NCI-H2081 (cell line): Measurements from ENCODE around the gene RHOV.
A peak's percentile ranks its signal among the peaks of the same experiment; 100 is the strongest.
"Not testable (repeated sequence)": the region's sequence is repeated elsewhere in the genome, so short reads cannot be mapped to it uniquely, and the experiment has no call there.

Source experiments
- DNase-seq, 2 experiments: peaks; one replicate each; lab custom pipeline; 2025; lab: John Stamatoyannopoulos, UW

Gene RHOV

GRCh38 chr15:40872791-40873693, 992 bp downstream of the RHOV start:
- no peak for DNase-seq

- no peak for DNase-seq
Measured at GRCh38 chr15:40871749-40872617, 2.1 kb downstream of the RHOV start.

GRCh38 chr15:40870716-40871115, 3.3 kb downstream of the RHOV start:
- DNase-seq, result no peak

GRCh38 chr15:40869686-40870085, 4.3 kb downstream of the RHOV start:
- no peak for DNase-seq

- DNase-seq, result no peak
Measured at GRCh38 chr15:40867199-40867598, 6.8 kb downstream of the RHOV start.

GRCh38 chr15:40863660-40864270, 10.3 kb downstream of the RHOV start:
- DNase-seq, result no peak

GRCh38 chr15:40861147-40861546, 12.9 kb downstream of the RHOV start:
- not testable (repeated sequence) for DNase-seq

GRCh38 chr15:40859206-40859851, 14.7 kb downstream of the RHOV start:
- peak; percentile 72 to 75 for DNase-seq

GRCh38 chr15:40858706-40859105, 15.3 kb downstream of the RHOV start:
- no peak for DNase-seq

GRCh38 chr15:40857601-40858341, 16.3 kb downstream of the RHOV start:
- peak; percentile 69 to 72 for DNase-seq

GRCh38 chr15:40856746-40857145, 17.3 kb downstream of the RHOV start:
- DNase-seq, result no peak

- no peak for DNase-seq
Measured at GRCh38 chr15:40855706-40856234, 18.3 kb downstream of the RHOV start.

GRCh38 chr15:40854161-40854560, 19.9 kb downstream of the RHOV start:
- no peak for DNase-seq

- no peak for DNase-seq
Measured at GRCh38 chr15:40853241-40853890, 20.7 kb downstream of the RHOV start.

- DNase-seq, result no peak
Measured at GRCh38 chr15:40852529-40852928, 21.5 kb downstream of the RHOV start.

- DNase-seq, result no peak
Measured at GRCh38 chr15:40850576-40851112, 23.4 kb downstream of the RHOV start.

GRCh38 chr15:40847223-40847961, 26.6 kb downstream of the RHOV start:
- DNase-seq, result peak; percentile 51 to 64

- DNase-seq, result no peak
Measured at GRCh38 chr15:40846841-40847222, 27.2 kb downstream of the RHOV start.

GRCh38 chr15:40845511-40846284, 28.3 kb downstream of the RHOV start:
- peak; percentile 50 to 63 for DNase-seq
